Endothelial cell of umbilical vein (primary cell): ENCODE measurements around the gene PECR.

Source experiments
- EZH2 ChIP-seq: IDR thresholded peaks from 2 replicates; pipeline ENCODE4 v1.6.1; 2012; ENCODE audit warnings: borderline replicate concordance, low read depth, mild to moderate bottlenecking, moderate library complexity, low read length, inconsistent platforms; ENCODE audit not compliant: severe bottlenecking
- POLR2A ChIP-seq: IDR thresholded peaks from 2 replicates; pipeline ENCODE4 v1.6.1; 2012; ENCODE audit warnings: low read depth, mild to moderate bottlenecking, control low read depth, low read length
- TF ChIP-seq, protein P1 (sequence below), 2 donors: IDR thresholded peaks; 1 replicate in 1 of 2; 2 replicates in 1 of 2; pipeline ENCODE4 v1.5.1; 2011; ENCODE audit warnings: low read length in 2 of 2, mild to moderate bottlenecking in 2 of 2, moderate library complexity in 2 of 2, control low read depth in 1 of 2, inconsistent platforms in 1 of 2, low read depth in 1 of 2; ENCODE audit not compliant: insufficient read depth in 1 of 2; ENCODE audit errors: extremely low read depth in 1 of 2

DNA sequence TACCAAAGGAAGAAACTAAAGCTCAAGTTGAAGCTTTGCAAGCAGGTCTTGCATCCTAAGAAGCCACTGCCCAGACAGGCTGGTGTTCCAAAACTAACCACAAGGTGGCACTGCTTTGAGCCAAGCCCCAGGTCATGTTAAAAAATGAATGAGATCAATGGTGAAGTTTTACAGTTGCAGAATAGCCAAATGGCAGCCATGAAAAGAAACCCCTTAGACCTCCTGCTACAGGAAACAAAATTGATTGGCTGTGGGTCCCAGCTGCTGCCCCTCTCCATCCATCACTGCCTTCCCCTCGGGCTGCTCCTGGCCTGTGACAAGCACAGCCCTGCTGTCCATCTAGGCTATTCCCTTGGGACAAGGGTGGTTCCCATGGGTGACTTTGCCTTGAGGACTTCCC is 47.5 kb downstream of the PECR start:
- no peak for TF ChIP-seq EZH2
- TF ChIP-seq, protein P1, sequence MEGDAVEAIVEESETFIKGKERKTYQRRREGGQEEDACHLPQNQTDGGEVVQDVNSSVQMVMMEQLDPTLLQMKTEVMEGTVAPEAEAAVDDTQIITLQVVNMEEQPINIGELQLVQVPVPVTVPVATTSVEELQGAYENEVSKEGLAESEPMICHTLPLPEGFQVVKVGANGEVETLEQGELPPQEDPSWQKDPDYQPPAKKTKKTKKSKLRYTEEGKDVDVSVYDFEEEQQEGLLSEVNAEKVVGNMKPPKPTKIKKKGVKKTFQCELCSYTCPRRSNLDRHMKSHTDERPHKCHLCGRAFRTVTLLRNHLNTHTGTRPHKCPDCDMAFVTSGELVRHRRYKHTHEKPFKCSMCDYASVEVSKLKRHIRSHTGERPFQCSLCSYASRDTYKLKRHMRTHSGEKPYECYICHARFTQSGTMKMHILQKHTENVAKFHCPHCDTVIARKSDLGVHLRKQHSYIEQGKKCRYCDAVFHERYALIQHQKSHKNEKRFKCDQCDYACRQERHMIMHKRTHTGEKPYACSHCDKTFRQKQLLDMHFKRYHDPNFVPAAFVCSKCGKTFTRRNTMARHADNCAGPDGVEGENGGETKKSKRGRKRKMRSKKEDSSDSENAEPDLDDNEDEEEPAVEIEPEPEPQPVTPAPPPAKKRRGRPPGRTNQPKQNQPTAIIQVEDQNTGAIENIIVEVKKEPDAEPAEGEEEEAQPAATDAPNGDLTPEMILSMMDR (IDR thresholded peaks at IDR 0.05; ENCODE audit: extremely low read depth in 1 of 2, insufficient read depth in 1 of 2, low read depth in 1 of 2, low read length in 2 of 2) = peak; percentile 84 to 86
- no peak for TF ChIP-seq POLR2A
